Spleen (tissue), 7 donors: ENCODE measurements around the gene FAS.

ENCODE experiments used
- POLR2A ChIP-seq, 3 donors: fragments of 450-650 bp; IDR thresholded peaks; one replicate each; pipeline ENCODE4 v1.5.1; 2017; ENCODE audit warnings: antibody characterized with exemption in 3 of 3, mild to moderate bottlenecking in 1 of 3
- POLR2AphosphoS5 ChIP-seq, 3 donors: sonication (generic); formaldehyde crosslinking; IDR thresholded peaks; one replicate each; pipeline ENCODE4 v1.5.1; 2017; ENCODE audit warnings: antibody characterized with exemption in 3 of 3
- TF ChIP-seq, protein P1 (sequence below), 11 experiments: fragments of 200-600 bp in 7 of 11; fragments of 450-650 bp in 4 of 11; sonication (generic) in 4 of 11; IDR thresholded peaks in 8 of 11; conservative IDR thresholded peaks in 3 of 11; 1 replicate in 7 of 11; 2 replicates in 4 of 11; pipeline versions ENCODE4 v1.4.0 to v1.8.0; 2016 to 2021; ENCODE audit warnings: antibody characterized with exemption in 11 of 11, inconsistent platforms in 4 of 11, mild to moderate bottlenecking in 1 of 11
- donor health status: DM: no; HTN: no; CAD: no; lungs with moderate emphysema.
- donor health status: DM: no; HTN: no; CAD: no.
- donor health status: DM: no; HTN: no; CAD: no.

DNA sequence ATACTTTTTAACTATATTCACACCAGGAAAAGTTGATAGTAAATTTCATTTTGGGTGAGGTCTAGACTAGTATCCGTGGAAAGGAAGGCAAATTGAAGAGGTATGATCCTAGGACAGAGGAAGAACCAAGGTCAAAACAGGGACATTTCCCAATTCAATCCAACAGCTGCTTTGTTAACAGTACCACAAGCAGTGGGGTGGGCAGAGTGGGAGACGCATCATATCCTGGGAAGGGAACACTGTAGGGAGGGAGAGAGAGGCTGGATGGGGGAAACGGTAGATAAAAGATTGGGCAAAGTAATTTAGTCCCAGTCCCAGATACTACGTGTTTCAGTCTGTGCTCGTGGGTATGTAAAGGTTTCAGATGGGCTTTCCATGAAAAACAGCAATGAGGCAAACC, 9.2 kb upstream of the FAS start:
- TF ChIP-seq POLR2AphosphoS5 (IDR thresholded peaks at IDR 0.05) (peak in 1 of 3 donors; percentile 29), POLR2A (IDR thresholded peaks at IDR 0.05) (no peak)
- TF ChIP-seq, protein P1, sequence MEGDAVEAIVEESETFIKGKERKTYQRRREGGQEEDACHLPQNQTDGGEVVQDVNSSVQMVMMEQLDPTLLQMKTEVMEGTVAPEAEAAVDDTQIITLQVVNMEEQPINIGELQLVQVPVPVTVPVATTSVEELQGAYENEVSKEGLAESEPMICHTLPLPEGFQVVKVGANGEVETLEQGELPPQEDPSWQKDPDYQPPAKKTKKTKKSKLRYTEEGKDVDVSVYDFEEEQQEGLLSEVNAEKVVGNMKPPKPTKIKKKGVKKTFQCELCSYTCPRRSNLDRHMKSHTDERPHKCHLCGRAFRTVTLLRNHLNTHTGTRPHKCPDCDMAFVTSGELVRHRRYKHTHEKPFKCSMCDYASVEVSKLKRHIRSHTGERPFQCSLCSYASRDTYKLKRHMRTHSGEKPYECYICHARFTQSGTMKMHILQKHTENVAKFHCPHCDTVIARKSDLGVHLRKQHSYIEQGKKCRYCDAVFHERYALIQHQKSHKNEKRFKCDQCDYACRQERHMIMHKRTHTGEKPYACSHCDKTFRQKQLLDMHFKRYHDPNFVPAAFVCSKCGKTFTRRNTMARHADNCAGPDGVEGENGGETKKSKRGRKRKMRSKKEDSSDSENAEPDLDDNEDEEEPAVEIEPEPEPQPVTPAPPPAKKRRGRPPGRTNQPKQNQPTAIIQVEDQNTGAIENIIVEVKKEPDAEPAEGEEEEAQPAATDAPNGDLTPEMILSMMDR (IDR thresholded peaks at IDR 0.05 in 8 of 11, conservative IDR thresholded peaks at IDR 0.05 in 3 of 11), result no peak
